ENCODE measurements around the gene CADPS2. TPM values are rescaled to one million over a fixed set of nuclear protein-coding genes. Genes with fewer than 3 reads are reported as not detected.

The CADPS2 gene
- total RNA-seq, 1 donor from 2014 or later = 19.1 TPM

DNA sequence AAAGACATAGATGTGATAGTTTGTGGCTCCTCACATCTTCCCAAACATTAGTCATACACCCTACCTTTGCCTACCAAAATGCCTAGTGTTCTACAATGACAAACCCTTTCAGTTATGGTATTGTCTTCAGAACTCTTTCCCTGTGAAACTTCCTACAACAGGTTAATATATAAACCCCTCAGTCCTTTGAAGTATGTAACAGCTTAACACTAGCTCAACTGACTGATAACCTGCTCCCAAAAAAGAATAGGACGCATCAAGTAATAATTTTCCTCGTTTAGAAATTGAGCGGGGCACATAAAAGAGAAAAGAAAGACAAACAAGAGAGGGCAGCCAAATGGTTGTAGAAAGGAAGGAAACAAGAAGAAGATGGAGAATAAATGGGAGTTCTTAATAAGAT, 133.7 kb downstream of the CADPS2 start:
- no peak overlapping the region for H3K9ac ChIP-seq
- H3K4me2 ChIP-seq = no peak overlapping the region
- H3K4me3 ChIP-seq = no peak overlapping the region
- no peaks in the 10 kb centered on the region for H3K9me3 Mint-ChIP-seq
- peaks cover 3% of the 10 kb centered on the region for H3K36me3 Mint-ChIP-seq
- no peaks in the 10 kb centered on the region for H3K79me2 ChIP-seq (ENCODE audit: low read depth)
- H3K9me3 ChIP-seq (ENCODE audit: low read depth) = no peaks in the 10 kb centered on the region
- H3K36me3 ChIP-seq = no peaks in the 10 kb centered on the region
- no peaks in the 10 kb centered on the region for H4K20me1 ChIP-seq (ENCODE audit: low read depth)
- H3K4me1 ChIP-seq = peaks cover 33% of the 10 kb centered on the region
- DNase-seq (ENCODE audit: low spot score) = no peak
- no peaks in the 10 kb centered on the region for H3K27me3 Mint-ChIP-seq (ENCODE audit: insufficient read depth, low read depth)
- H3K27ac ChIP-seq = no peak overlapping the region
- no peak overlapping the region for H2AFZ ChIP-seq (replicated peaks)
- no peak overlapping the region for H3K27ac Mint-ChIP-seq
- peaks cover 22% of the 10 kb centered on the region for H3F3A ChIP-seq (ENCODE audit: low read depth)
- TF ChIP-seq, protein P1, sequence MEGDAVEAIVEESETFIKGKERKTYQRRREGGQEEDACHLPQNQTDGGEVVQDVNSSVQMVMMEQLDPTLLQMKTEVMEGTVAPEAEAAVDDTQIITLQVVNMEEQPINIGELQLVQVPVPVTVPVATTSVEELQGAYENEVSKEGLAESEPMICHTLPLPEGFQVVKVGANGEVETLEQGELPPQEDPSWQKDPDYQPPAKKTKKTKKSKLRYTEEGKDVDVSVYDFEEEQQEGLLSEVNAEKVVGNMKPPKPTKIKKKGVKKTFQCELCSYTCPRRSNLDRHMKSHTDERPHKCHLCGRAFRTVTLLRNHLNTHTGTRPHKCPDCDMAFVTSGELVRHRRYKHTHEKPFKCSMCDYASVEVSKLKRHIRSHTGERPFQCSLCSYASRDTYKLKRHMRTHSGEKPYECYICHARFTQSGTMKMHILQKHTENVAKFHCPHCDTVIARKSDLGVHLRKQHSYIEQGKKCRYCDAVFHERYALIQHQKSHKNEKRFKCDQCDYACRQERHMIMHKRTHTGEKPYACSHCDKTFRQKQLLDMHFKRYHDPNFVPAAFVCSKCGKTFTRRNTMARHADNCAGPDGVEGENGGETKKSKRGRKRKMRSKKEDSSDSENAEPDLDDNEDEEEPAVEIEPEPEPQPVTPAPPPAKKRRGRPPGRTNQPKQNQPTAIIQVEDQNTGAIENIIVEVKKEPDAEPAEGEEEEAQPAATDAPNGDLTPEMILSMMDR (IDR thresholded peaks at IDR 0.05) = no peak
- H3K4me1 Mint-ChIP-seq = peaks cover 25% of the 10 kb centered on the region
- H3K4me3 Mint-ChIP-seq = no peak overlapping the region
- H3K27me3 ChIP-seq = no peaks in the 10 kb centered on the region

DNA sequence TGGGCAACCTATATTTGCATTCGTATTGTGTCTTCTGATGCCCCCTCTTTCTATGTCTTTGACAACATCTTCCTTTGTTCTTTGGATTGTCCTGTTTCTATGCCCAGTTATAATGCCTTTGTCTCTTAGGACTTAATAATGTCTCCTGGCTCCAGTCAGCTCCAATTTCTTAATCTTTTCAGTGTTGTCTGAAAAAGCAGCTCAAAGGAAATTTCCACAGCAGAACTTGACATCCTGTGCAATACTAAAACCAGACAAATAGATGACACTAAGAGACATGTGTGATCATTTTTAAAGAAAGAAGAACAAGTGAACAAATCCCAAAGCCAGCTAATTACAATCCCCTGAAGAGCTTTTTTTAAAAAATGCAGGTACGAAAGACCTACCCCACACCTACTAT, 135.9 kb downstream of the CADPS2 start:
- H3K4me1 Mint-ChIP-seq = peaks cover 38% of the 10 kb centered on the region

DNA sequence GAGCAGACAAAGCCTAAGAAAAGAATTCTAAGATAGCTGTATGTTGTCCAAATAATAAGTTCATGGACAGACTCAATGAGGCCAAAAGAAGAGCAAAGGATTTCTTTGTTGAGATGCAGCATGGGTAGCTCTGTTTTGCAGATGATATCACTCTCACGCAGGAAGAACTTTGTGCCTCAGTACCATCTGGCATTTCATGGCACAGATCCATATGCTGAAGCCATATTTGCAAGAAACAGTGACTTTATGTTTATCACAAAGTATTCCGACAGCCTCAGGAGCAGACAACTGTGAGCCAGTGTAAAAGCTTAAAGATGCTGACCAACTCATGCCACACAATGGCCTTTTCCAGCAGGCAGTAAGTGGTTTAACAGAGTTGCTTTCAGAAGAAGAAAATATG, 138.1 kb downstream of the CADPS2 start:
- Mint-ChIP-seq H3K27ac (no peak overlapping the region), H3K9me3 (no peaks in the 10 kb centered on the region), H3K36me3 (peaks cover 3% of the 10 kb centered on the region), H3K4me1 (peaks cover 54% of the 10 kb centered on the region), H3K4me3 (no peak overlapping the region), H3K27me3 (ENCODE audit: insufficient read depth, low read depth) (no peaks in the 10 kb centered on the region)
- Histone ChIP-seq H3K79me2 (ENCODE audit: low read depth) (no peaks in the 10 kb centered on the region), H3K4me3 (no peak overlapping the region), H3K4me1 (peaks cover 66% of the 10 kb centered on the region), H3K27me3 (no peaks in the 10 kb centered on the region), H3F3A (ENCODE audit: low read depth) (peaks cover 35% of the 10 kb centered on the region), H3K36me3 (no peaks in the 10 kb centered on the region), H2AFZ (replicated peaks) (no peak overlapping the region), H3K9ac (no peak overlapping the region), H3K4me2 (no peak overlapping the region), H3K27ac (no peak overlapping the region), H4K20me1 (ENCODE audit: low read depth) (no peaks in the 10 kb centered on the region), H3K9me3 (ENCODE audit: low read depth) (no peaks in the 10 kb centered on the region)
- TF ChIP-seq EZH2 (IDR thresholded peaks at IDR 0.05) (no peak), EZH2phosphoT487 (IDR thresholded peaks at IDR 0.05) (no peak)
- DNase-seq (ENCODE audit: low spot score) = no peak

More for the DNA sequence above, 135.9 kb downstream of the CADPS2 start:
- H4K20me1 ChIP-seq (ENCODE audit: low read depth) = no peaks in the 10 kb centered on the region
- Mint-ChIP-seq H3K27ac (peak overlapping the region; percentile 7), H3K9me3 (no peaks in the 10 kb centered on the region), H3K4me3 (no peak overlapping the region), H3K36me3 (peaks cover 3% of the 10 kb centered on the region), H3K27me3 (ENCODE audit: insufficient read depth, low read depth) (no peaks in the 10 kb centered on the region)
- TF ChIP-seq EZH2 (IDR thresholded peaks at IDR 0.05) = no peak
- TF ChIP-seq, protein P1 (IDR thresholded peaks at IDR 0.05) = no peak
- no peak for TF ChIP-seq EZH2phosphoT487 (IDR thresholded peaks at IDR 0.05)
- no peaks in the 10 kb centered on the region for H3K79me2 ChIP-seq (ENCODE audit: low read depth)
- H3F3A ChIP-seq (ENCODE audit: low read depth) = peaks cover 35% of the 10 kb centered on the region
- H3K36me3 ChIP-seq = no peaks in the 10 kb centered on the region
- no peak for DNase-seq (ENCODE audit: low spot score)
- no peaks in the 10 kb centered on the region for H3K27me3 ChIP-seq
- H3K9me3 ChIP-seq (ENCODE audit: low read depth) = no peaks in the 10 kb centered on the region
- no peak overlapping the region for H2AFZ ChIP-seq (replicated peaks)
- H3K4me2 ChIP-seq = peak overlapping the region; percentile 39
- peaks cover 50% of the 10 kb centered on the region for H3K4me1 ChIP-seq
- H3K27ac ChIP-seq = no peak overlapping the region
- H3K9ac ChIP-seq = no peak overlapping the region
- H3K4me3 ChIP-seq = no peak overlapping the region

DNA sequence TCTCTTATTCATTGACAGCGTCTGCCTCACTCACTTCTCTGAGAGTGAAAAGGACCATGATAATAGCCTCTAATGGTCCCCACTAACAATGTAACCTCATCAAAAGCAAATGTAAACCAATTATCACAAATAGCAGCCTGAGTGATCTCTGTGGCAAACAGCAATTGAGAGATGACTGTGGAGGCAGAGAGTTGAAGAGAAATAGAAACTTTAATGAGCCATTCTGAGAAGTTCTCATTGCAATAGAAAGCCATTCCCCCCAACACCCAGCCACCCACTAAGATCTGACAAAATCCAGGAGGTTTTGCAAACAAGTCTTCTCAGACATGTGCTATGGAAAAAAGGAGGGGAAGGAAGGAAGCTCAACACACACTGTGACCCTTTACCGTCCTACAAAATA, 139.3 kb downstream of the CADPS2 start:
- no peaks in the 10 kb centered on the region for H3K9me3 ChIP-seq (ENCODE audit: low read depth)
- no peaks in the 10 kb centered on the region for H3K27me3 ChIP-seq
- no peaks in the 10 kb centered on the region for H3K36me3 ChIP-seq
- no peaks in the 10 kb centered on the region for H3K9me3 Mint-ChIP-seq
- no peaks in the 10 kb centered on the region for H4K20me1 ChIP-seq (ENCODE audit: low read depth)
- no peak overlapping the region for H2AFZ ChIP-seq (replicated peaks)
- peaks cover 35% of the 10 kb centered on the region for H3F3A ChIP-seq (ENCODE audit: low read depth)
- DNase-seq (ENCODE audit: low spot score) = no peak
- no peaks in the 10 kb centered on the region for H3K79me2 ChIP-seq (ENCODE audit: low read depth)
- H3K4me3 Mint-ChIP-seq = no peak overlapping the region
- H3K27ac ChIP-seq = no peak overlapping the region
- H3K4me3 ChIP-seq = no peak overlapping the region
- H3K27ac Mint-ChIP-seq = no peak overlapping the region
- H3K4me1 ChIP-seq = peaks cover 71% of the 10 kb centered on the region
- H3K4me2 ChIP-seq = peak overlapping the region; percentile 35
- peaks cover 3% of the 10 kb centered on the region for H3K36me3 Mint-ChIP-seq
- H3K27me3 Mint-ChIP-seq (ENCODE audit: insufficient read depth, low read depth) = no peaks in the 10 kb centered on the region
- TF ChIP-seq, protein P1 (IDR thresholded peaks at IDR 0.05) = no peak
- H3K4me1 Mint-ChIP-seq = peaks cover 63% of the 10 kb centered on the region
- no peak overlapping the region for H3K9ac ChIP-seq

All from neural progenitor cell (in vitro differentiated cells).